CD4-positive, CD25-positive, alpha-beta regulatory T cell (primary cell): ENCODE results near the gene MFSD8. TPM values are rescaled to one million over a fixed set of nuclear protein-coding genes. Genes with fewer than 3 reads are reported as not detected.
A peak's percentile ranks its signal among the peaks of the same experiment; 100 is the strongest.
"Not testable (repeated sequence)": the region's sequence is repeated elsewhere in the genome, so short reads cannot be mapped to it uniquely, and the experiment has no call there.

Experiments used
- ATAC-seq, 2 donors: fragments of 150-1000 bp; cut with Tn5 transposase; one replicate each; pipeline ENCODE4 v1.10.0; 2021; ENCODE audit warnings: low read depth in 2 of 2, moderate number of reproducible peaks in 2 of 2, moderate library complexity in 1 of 2
- DNase-seq, 3 donors: peaks; one replicate each; pipeline versions ENCODE4 v3.0.0 to v3.0.0-alpha.2; 2012 to 2022; ENCODE audit warnings: mixed read lengths in 1 of 3
- H3K27ac ChIP-seq: one replicate; pipeline ENCODE4 v1.7.0; 2013; ENCODE audit warnings: mild to moderate bottlenecking, low read length; ENCODE audit not compliant: insufficient read depth, poor library complexity, severe bottlenecking
- H3K27me3 ChIP-seq: one replicate; pipeline ENCODE4 v1.7.0; 2013; ENCODE audit warnings: low read length; ENCODE audit not compliant: control insufficient read depth, insufficient read depth
- H3K36me3 ChIP-seq: one replicate; pipeline ENCODE4 v1.7.0; 2013; ENCODE audit warnings: mild to moderate bottlenecking, low read length, moderate library complexity; ENCODE audit not compliant: control insufficient read depth, insufficient read depth
- H3K4me1 ChIP-seq: 2 replicates; pipeline ENCODE4 v1.7.0; 2013; ENCODE audit warnings: mild to moderate bottlenecking, low read length; ENCODE audit not compliant: insufficient read depth, control insufficient read depth, poor library complexity, severe bottlenecking
- H3K4me3 ChIP-seq: one replicate; pipeline ENCODE4 v1.7.0; 2013; ENCODE audit warnings: low read depth, mild to moderate bottlenecking, low read length, moderate library complexity
- H3K9me3 ChIP-seq, 2 experiments: 1 replicate in 1 of 2; 2 replicates in 1 of 2; pipeline ENCODE4 v1.7.0; 2013; ENCODE audit warnings: low read length in 2 of 2, mild to moderate bottlenecking in 1 of 2, moderate library complexity in 1 of 2; ENCODE audit not compliant: control insufficient read depth in 2 of 2
- H3K27ac Mint-ChIP-seq, 3 donors: one replicate each; pipeline ENCODE4 v1.8.0; 2020 to 2022; ENCODE audit warnings: mild to moderate bottlenecking in 3 of 3, mixed read lengths in 3 of 3, moderate library complexity in 2 of 3
- H3K27me3 Mint-ChIP-seq: one replicate; pipeline ENCODE4 v1.8.0; 2022; ENCODE audit warnings: mild to moderate bottlenecking, mixed read lengths
- H3K36me3 Mint-ChIP-seq: one replicate; pipeline ENCODE4 v1.8.0; 2020; ENCODE audit warnings: mixed read lengths
- H3K4me1 Mint-ChIP-seq, 4 donors: one replicate each; pipeline ENCODE4 v1.8.0; 2020 to 2022; ENCODE audit warnings: mixed read lengths in 4 of 4, mild to moderate bottlenecking in 1 of 4
- H3K4me3 Mint-ChIP-seq, 4 donors: one replicate each; pipeline ENCODE4 v1.8.0; 2020 to 2022; ENCODE audit warnings: mild to moderate bottlenecking in 4 of 4, mixed read lengths in 4 of 4, moderate library complexity in 3 of 4
- H3K9me3 Mint-ChIP-seq, 7 donors: one replicate each; pipeline ENCODE4 v1.8.0; 2020 to 2022; ENCODE audit warnings: mixed read lengths in 7 of 7, mild to moderate bottlenecking in 3 of 7, moderate library complexity in 2 of 7
- polyA plus RNA-seq, 4 donors: library from polyadenylated mRNA; unstranded; fragments of 300-500 nt; fragmentation: Illumina TruSeq; gene quantifications; one replicate each; pipeline ENCODE4 v1.2.3, GENCODE V29; 2021
- total RNA-seq: library from RNA; stranded (reverse); gene quantifications from one replicate; pipeline ENCODE4 v1.2.3, GENCODE V29; 2022

MFSD8 gene
- total and polyA plus RNA-seq, 5 donors from 2014 or later, result 7.2 to 31.3 (median 10.5) TPM

DNA sequence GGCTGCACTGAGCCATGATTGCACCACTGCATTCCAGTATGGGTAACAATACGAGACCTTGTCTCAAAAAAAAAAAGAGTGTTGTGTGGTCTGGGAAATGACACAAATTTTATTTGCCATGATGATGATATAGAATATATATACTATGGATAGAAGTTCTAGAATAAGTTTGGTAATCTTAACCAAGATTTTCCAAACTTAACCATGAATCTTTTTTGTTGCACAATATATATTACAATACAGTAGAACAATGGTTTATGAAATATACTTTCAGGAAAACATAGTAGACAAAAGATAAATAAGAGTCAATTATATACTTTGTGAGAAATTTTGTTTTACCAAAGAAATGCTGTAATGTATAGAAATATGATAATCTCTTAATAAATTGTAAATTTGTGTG lies 34.8 kb downstream of the MFSD8 start:
- H3K4me1 Mint-ChIP-seq, result peaks cover 0 to 5% (median 3%) of the 10 kb centered on the region in 4 donors
- no peak overlapping the region for H3K4me3 Mint-ChIP-seq
- H3K27ac Mint-ChIP-seq, result no peak overlapping the region
- DNase-seq, result no peak
- Histone ChIP-seq H3K4me1 (no peaks in the 10 kb centered on the region), H3K27ac (no peak overlapping the region), H3K27me3 (no peaks in the 10 kb centered on the region), H3K9me3 (no peaks in the 10 kb centered on the region), H3K36me3 (peaks cover 21% of the 10 kb centered on the region), H3K4me3 (no peak overlapping the region)
- peaks cover 0 to 2% (median 0%) of the 10 kb centered on the region in 7 donors for H3K9me3 Mint-ChIP-seq
- H3K27me3 Mint-ChIP-seq, result no peaks in the 10 kb centered on the region
- H3K36me3 Mint-ChIP-seq, result peaks cover 27% of the 10 kb centered on the region
- ATAC-seq, result no peak

GRCh38 chr4:127925720-127926119 lies 39.3 kb downstream of the MFSD8 start:
- H3K4me1 ChIP-seq, H3K9me3 Mint-ChIP-seq, H3K27ac ChIP-seq, DNase-seq, ATAC-seq, H3K27me3 ChIP-seq, H3K4me3 Mint-ChIP-seq, H3K27ac Mint-ChIP-seq, H3K27me3 Mint-ChIP-seq, H3K9me3 ChIP-seq, H3K4me3 ChIP-seq: not testable (repeated sequence)
- H3K36me3 Mint-ChIP-seq, result peaks cover 46% of the 10 kb centered on the region
- H3K36me3 ChIP-seq, result peaks cover 41% of the 10 kb centered on the region
- H3K4me1 Mint-ChIP-seq, result peaks cover 0 to 13% (median 4%) of the 10 kb centered on the region in 4 donors

GRCh38 chr4:127922226-127922625 lies 42.7 kb downstream of the MFSD8 start:
- no peak for ATAC-seq
- Mint-ChIP-seq H3K27me3 (no peaks in the 10 kb centered on the region), H3K4me3 (no peak overlapping the region), H3K36me3 (peaks cover 55% of the 10 kb centered on the region), H3K27ac (no peak overlapping the region), H3K4me1 (peaks cover 0 to 11% (median 4%) of the 10 kb centered on the region in 4 donors), H3K9me3 (peaks cover 0 to 2% (median 0%) of the 10 kb centered on the region in 7 donors)
- no peaks in the 10 kb centered on the region for H3K9me3 ChIP-seq
- H3K27me3 ChIP-seq, result no peaks in the 10 kb centered on the region
- H3K4me3 ChIP-seq, result no peak overlapping the region
- peaks cover 52% of the 10 kb centered on the region for H3K36me3 ChIP-seq
- DNase-seq, result no peak
- H3K4me1 ChIP-seq, result no peaks in the 10 kb centered on the region
- no peak overlapping the region for H3K27ac ChIP-seq

DNA sequence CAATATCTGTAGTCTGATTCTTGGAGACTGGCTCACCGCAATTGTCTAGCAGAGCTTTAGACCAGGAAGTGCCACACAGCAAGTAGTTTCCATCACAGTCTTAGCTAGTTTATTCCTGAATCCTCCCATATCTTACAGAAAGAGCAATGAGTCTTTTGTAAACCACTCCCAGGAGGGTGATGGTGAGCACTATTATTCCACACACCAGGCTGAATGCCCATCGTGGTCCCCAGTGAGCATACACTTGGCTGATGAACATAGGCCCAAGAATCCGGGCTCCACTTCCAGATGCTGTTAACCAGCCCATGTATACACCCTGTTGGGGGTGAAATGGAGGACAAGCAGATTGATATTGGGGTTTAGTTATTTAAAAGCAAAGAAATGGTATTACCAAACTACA lies 44.5 kb downstream of the MFSD8 start:
- H3K4me3 Mint-ChIP-seq, result no peak overlapping the region
- Histone ChIP-seq H3K36me3 (peaks cover 50% of the 10 kb centered on the region), H3K4me3 (no peak overlapping the region), H3K9me3 (no peaks in the 10 kb centered on the region), H3K27me3 (no peaks in the 10 kb centered on the region), H3K4me1 (no peaks in the 10 kb centered on the region), H3K27ac (no peak overlapping the region)
- no peak overlapping the region for H3K27ac Mint-ChIP-seq
- H3K27me3 Mint-ChIP-seq, result no peaks in the 10 kb centered on the region
- peaks cover 0 to 11% (median 4%) of the 10 kb centered on the region in 4 donors for H3K4me1 Mint-ChIP-seq
- H3K36me3 Mint-ChIP-seq, result peaks cover 47% of the 10 kb centered on the region
- DNase-seq (no peak), ATAC-seq (no peak)
- peaks cover 0 to 2% (median 0%) of the 10 kb centered on the region in 7 donors for H3K9me3 Mint-ChIP-seq

DNA sequence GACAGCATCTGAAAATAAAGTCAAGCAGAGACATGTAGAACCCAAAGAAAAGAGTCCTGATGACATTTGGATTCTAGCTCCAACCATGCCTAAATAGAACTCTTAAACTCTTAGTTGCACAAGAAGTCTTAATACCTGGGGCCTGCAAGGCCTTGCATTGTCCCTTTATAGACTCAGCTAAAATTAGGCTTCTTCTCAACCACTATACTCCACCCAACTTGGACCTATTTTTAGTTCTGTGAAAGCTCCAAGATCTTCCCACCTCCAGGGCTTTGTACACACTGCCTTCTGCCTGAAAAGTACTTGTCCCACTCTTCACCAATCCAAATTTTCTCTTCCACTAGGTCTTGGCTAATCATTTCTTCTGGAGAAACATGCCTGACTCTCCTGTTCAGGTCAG lies 47.8 kb downstream of the MFSD8 start:
- no peaks in the 10 kb centered on the region for H3K27me3 ChIP-seq
- H3K4me1 ChIP-seq, result no peaks in the 10 kb centered on the region
- H3K4me1 Mint-ChIP-seq, result no peaks in the 10 kb centered on the region
- H3K27me3 Mint-ChIP-seq, result no peaks in the 10 kb centered on the region
- H3K27ac ChIP-seq, result no peak overlapping the region
- ATAC-seq (no peak), DNase-seq (no peak)
- peaks cover 24% of the 10 kb centered on the region for H3K36me3 Mint-ChIP-seq
- H3K4me3 Mint-ChIP-seq, result no peak overlapping the region
- H3K9me3 Mint-ChIP-seq, result peaks cover 0 to 2% (median 0%) of the 10 kb centered on the region in 7 donors
- peaks cover 43% of the 10 kb centered on the region for H3K36me3 ChIP-seq
- no peaks in the 10 kb centered on the region for H3K9me3 ChIP-seq
- H3K4me3 ChIP-seq, result no peak overlapping the region
- H3K27ac Mint-ChIP-seq, result no peak overlapping the region

DNA sequence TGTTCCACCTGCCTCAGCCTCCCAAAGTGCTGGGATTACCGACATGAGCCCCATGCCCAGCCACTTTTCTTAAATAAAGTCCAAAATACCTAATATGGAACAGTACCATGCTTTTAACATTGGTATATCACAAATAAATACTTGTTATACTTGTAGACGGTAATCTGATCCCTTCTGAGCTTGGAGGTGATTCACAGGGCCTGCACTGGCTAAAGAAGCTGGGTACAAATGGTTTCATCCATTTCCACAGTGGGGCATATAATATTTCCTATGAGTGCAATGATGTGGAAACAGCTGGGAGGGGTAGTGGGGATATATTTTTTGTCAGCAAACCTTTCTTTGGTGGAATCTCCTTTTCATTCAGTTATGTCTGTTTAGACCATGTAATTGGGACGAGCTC lies 48.5 kb downstream of the MFSD8 start:
- Mint-ChIP-seq H3K27me3 (peaks cover under 1% of the 10 kb centered on the region), H3K4me1 (no peaks in the 10 kb centered on the region), H3K9me3 (peaks cover 0 to 2% (median 0%) of the 10 kb centered on the region in 7 donors), H3K4me3 (no peak overlapping the region), H3K27ac (no peak overlapping the region), H3K36me3 (peaks cover 24% of the 10 kb centered on the region)
- H3K4me1 ChIP-seq, result no peaks in the 10 kb centered on the region
- no peak overlapping the region for H3K27ac ChIP-seq
- DNase-seq, result no peak
- no peaks in the 10 kb centered on the region for H3K27me3 ChIP-seq
- no peak for ATAC-seq
- no peaks in the 10 kb centered on the region for H3K9me3 ChIP-seq
- no peak overlapping the region for H3K4me3 ChIP-seq
- H3K36me3 ChIP-seq, result peaks cover 38% of the 10 kb centered on the region

GRCh38 chr4:127905029-127905428 lies 59.9 kb downstream of the MFSD8 start:
- H3K4me3 Mint-ChIP-seq, result no peak overlapping the region
- no peaks in the 10 kb centered on the region for H3K36me3 ChIP-seq
- no peak for ATAC-seq
- no peaks in the 10 kb centered on the region for H3K27me3 ChIP-seq
- H3K4me3 ChIP-seq, result no peak overlapping the region
- H3K9me3 Mint-ChIP-seq, result peaks cover 1 to 5% (median 4%) of the 10 kb centered on the region in 7 donors
- no peak overlapping the region for H3K27ac Mint-ChIP-seq
- H3K27ac ChIP-seq, result no peak overlapping the region
- no peaks in the 10 kb centered on the region for H3K4me1 ChIP-seq
- DNase-seq, result no peak
- H3K27me3 Mint-ChIP-seq, result peaks cover 5% of the 10 kb centered on the region
- no peaks in the 10 kb centered on the region for H3K9me3 ChIP-seq
- no peaks in the 10 kb centered on the region for H3K36me3 Mint-ChIP-seq
- peaks cover 0 to 5% (median 0%) of the 10 kb centered on the region in 4 donors for H3K4me1 Mint-ChIP-seq

- not testable (repeated sequence) for H3K27ac Mint-ChIP-seq, H3K9me3 Mint-ChIP-seq, H3K27me3 Mint-ChIP-seq, H3K27me3 ChIP-seq, H3K9me3 ChIP-seq, H3K4me1 ChIP-seq, ATAC-seq, H3K27ac ChIP-seq, H3K4me3 ChIP-seq, DNase-seq, H3K36me3 ChIP-seq, H3K36me3 Mint-ChIP-seq
- peak overlapping the region in 1 of 4 donors; percentile 27 for H3K4me3 Mint-ChIP-seq
- H3K4me1 Mint-ChIP-seq, result peaks cover 0 to 13% (median 0%) of the 10 kb centered on the region in 4 donors
Observed at GRCh38 chr4:127899682-127900081, 65.3 kb downstream of the MFSD8 start.
